ENCODE measurements around the gene RIMBP3C.
"Not testable (repeated sequence)": the region's sequence is repeated elsewhere in the genome, so short reads cannot be mapped to it uniquely, and the experiment has no call there.

Gene RIMBP3C, protein sequence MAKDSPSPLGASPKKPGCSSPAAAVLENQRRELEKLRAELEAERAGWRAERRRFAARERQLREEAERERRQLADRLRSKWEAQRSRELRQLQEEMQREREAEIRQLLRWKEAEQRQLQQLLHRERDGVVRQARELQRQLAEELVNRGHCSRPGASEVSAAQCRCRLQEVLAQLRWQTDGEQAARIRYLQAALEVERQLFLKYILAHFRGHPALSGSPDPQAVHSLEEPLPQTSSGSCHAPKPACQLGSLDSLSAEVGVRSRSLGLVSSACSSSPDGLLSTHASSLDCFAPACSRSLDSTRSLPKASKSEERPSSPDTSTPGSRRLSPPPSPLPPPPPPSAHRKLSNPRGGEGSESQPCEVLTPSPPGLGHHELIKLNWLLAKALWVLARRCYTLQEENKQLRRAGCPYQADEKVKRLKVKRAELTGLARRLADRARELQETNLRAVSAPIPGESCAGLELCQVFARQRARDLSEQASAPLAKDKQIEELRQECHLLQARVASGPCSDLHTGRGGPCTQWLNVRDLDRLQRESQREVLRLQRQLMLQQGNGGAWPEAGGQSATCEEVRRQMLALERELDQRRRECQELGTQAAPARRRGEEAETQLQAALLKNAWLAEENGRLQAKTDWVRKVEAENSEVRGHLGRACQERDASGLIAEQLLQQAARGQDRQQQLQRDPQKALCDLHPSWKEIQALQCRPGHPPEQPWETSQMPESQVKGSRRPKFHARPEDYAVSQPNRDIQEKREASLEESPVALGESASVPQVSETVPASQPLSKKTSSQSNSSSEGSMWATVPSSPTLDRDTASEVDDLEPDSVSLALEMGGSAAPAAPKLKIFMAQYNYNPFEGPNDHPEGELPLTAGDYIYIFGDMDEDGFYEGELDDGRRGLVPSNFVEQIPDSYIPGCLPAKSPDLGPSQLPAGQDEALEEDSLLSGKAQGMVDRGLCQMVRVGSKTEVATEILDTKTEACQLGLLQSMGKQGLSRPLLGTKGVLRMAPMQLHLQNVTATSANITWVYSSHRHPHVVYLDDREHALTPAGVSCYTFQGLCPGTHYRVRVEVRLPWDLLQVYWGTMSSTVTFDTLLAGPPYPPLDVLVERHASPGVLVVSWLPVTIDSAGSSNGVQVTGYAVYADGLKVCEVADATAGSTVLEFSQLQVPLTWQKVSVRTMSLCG (N-terminal part only)

DNA sequence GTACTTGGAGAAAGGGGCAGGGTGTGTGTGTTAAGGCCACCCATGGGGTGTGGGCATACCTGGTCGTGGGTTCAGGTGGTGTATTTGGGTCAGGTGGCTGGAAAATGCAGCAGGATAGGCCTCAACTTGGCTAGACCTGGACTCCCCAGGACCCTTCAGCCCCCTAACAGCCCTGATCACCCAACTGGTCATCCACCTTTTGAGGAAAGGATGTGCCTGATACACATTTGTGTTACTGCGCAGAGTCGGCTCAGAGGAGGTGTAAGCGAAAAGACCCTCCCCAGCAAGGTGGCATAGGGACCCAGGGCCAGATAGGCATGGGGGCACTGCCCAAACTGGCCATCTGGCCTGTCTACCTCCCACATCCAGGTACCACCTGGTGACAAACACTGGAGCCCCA, at the start of gene RIMBP3C:
RIMBP3C (minus strand) TSS at position 101 of the 400 bp plus-strand sequence. CDS start 485 bp downstream, outside the sequence.
- DNase-seq (ENCODE audit: extremely low read depth, low read depth); H3K4me3 ChIP-seq (replicated peaks; ENCODE audit: low read depth, low read length): not testable (repeated sequence)

DNA sequence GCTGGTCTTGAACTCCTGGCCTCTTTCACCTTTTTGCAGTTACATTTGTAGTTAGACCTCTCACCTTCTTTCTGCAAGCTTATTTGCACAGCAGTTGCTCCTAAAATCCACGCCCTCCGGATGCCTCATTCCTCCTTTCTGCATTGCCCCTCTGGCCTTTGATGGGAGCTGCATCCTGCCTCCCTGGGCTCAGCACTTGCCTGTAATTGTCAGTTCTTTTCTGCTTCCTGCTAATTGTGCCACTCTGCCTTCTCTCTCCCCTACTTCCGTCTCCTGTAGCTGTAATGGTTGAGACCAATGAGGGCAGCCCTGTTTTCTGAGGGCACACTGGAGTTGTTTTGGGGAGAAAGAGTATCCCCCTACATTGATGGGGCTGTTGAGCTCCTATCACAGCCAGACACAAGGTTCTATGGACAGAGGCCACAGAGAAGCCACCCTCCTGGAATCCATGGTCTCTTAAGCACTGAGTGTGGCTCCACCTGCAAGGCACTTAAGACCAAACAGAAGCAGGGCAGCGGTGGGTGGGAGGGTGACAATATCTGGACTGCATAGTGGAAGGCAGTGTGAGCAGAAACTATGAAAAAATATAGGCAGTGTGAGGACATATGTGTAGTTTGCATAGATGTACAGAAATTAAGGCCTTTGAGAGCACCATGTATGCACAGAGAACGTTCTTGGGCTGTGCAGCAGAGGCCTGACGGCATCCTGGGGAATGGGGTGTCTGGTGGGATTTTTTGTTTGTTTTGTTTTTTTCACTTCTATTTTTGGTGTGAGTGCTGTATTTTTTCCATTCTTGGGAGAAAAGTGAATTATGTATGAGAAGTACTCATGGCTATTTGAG, 48.0 kb upstream of the RIMBP3C start:
- DNase-seq (ENCODE audit: extremely low read depth, low read depth) = no peak

DNA sequence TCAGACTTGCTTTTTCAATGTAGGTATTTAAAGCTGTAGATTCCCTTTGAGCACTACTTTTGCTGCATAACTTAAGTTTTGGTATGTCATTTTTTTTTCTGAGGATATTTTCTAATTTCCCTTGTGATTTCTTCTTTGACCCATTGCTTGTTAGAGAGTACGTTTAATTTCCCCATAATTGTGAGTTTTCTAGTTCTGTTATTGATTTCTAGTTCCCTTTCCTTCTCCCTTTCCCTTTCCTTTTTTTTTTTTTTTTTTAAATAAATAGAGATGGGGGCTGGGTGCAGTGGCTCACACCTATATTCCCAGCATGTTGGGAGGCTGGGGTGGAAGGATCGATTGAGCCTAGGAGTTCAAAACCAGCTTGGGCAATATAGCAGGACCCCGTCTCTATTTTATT, 47.0 kb upstream of the RIMBP3C start:
- DNase-seq (ENCODE audit: extremely low read depth, low read depth) = no peak
- no peak overlapping the region for H3K4me3 ChIP-seq (replicated peaks; ENCODE audit: low read depth, low read length)
- TF ChIP-seq CTCF (IDR thresholded peaks at IDR 0.05; ENCODE audit: low read depth, low read length, missing control alignments) = no peak

More for the DNA sequence above, 48.0 kb upstream of the RIMBP3C start:
- no peak for TF ChIP-seq CTCF (IDR thresholded peaks at IDR 0.05; ENCODE audit: low read depth, low read length, missing control alignments)
- no peak overlapping the region for H3K4me3 ChIP-seq (replicated peaks; ENCODE audit: low read depth, low read length)

DNA sequence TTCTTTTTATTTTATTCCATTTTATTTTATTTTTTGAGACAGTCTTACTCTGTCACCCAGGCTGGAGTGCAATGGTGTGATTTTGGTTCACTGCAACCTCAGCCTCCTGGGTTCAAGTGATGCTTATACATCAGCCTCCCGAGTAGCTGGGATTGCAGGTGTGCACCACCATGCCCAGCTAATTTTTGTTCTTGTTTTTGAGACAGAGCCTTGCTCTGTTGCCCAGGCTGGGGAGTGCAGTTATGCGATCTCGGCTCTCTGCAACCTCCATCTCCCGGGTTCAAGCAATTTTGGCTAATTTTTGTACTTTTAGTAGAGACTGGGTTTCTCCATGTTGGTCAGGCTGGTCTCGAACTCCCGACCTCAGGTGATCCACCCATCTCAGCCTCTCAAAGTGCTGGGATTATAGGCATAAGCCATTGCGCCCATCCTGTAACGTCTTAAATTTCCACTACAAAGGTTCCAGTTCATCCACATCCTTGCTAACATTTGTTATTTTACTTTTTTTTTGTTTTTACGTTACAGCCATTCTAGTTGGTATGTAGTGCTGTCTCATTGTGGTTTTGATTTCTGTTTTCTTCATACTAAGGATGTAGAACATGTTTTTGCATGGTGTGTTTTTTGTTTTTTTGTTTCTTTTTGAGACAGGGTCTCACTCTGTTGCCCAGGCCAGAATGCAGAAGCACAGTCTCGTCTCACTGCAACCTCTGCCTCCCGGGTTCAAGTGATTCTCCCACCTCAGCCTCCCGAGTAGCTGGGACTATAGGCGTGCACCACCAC, 45.3 kb upstream of the RIMBP3C start:
- not testable (repeated sequence) for DNase-seq (ENCODE audit: extremely low read depth, low read depth); H3K4me3 ChIP-seq (replicated peaks; ENCODE audit: low read depth, low read length)

GRCh38 chr22:21594865-21595452, 43.7 kb upstream of the RIMBP3C start:
- no peak for DNase-seq (ENCODE audit: extremely low read depth, low read depth)
- no peak for TF ChIP-seq CTCF (IDR thresholded peaks at IDR 0.05; ENCODE audit: low read depth, low read length, missing control alignments)
- no peak overlapping the region for H3K4me3 ChIP-seq (replicated peaks; ENCODE audit: low read depth, low read length)

DNA sequence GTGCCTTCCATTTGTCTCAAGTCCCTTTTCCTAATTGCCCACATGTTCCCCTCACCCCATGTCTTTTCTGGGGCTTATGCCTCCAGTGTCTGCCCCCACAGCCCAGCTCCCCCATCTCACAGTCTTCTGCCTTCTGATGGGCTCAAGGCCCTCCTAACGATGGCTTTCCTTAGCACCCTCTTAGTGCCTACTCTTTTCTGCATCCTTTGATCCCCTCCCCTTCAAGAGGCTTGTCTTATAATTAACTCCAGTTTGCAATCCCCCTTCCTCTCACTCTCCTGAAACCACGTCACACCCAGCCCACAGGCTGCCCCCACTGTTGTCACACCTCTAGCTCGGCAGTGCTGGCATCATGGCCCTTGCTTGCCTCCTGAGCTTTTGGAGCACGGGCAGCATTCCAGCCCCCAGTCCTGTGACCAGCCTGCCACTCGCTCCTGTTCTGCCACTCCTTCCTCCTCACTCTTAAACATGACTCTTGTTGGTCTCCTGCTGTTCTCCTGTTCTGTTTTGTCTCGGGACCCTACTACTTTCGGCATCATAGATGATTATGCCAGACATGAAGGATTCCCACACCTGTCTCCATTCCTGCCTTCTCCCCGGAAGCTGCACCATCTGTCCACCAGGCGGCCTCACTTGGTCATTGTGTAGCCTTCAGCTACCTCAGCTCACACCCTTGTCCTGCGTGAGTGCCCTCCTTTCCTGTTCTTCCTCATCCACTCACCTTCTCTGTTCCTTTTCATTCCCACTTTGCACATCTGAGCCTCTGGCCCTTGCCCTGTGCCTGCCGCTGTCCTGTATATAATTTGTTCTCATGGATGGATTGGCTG, 42.4 kb upstream of the RIMBP3C start:
- DNase-seq (ENCODE audit: extremely low read depth, low read depth) = no peak
- TF ChIP-seq CTCF (IDR thresholded peaks at IDR 0.05; ENCODE audit: low read depth, low read length, missing control alignments) = peak; percentile 46
- no peak overlapping the region for H3K4me3 ChIP-seq (replicated peaks; ENCODE audit: low read depth, low read length)
